BJ (cell line): ENCODE measurements around the gene FBLN5. TPM values are rescaled to one million over a fixed set of nuclear protein-coding genes. Genes with fewer than 3 reads are reported as not detected.
A peak's percentile ranks its signal among the peaks of the same experiment; 100 is the strongest.

Experiments
- CTCF ChIA-PET: fragments of 350-600 bp; formaldehyde crosslinking; extraction: SDS; loops from one replicate; lab custom pipeline; 2021; ENCODE audit warnings: antibody characterized with exemption, inconsistent platforms; lab: Yijun Ruan, JAX
- POLR2A ChIA-PET: fragments of 300-600 bp; sonication (Branson Sonifier 250); formaldehyde crosslinking; extraction: SDS; loops from one replicate; lab custom pipeline; 2021; ENCODE audit warnings: antibody characterized with exemption; lab: Charles Lee
- DNase-seq: peaks from one replicate; pipeline ENCODE4 v3.0.0-alpha.2; 2011; ENCODE audit warnings: low read depth
- H3K27me3 ChIP-seq: 2 replicates; pipeline ENCODE4 v1.6.0; 2011; ENCODE audit warnings: low read length; ENCODE audit not compliant: control insufficient read depth, insufficient read depth
- H3K36me3 ChIP-seq: 2 replicates; pipeline ENCODE4 v1.5.1; 2011; ENCODE audit warnings: low read length; ENCODE audit not compliant: control insufficient read depth, insufficient read depth
- H3K4me3 ChIP-seq: 2 replicates; pipeline ENCODE4 v1.5.1; 2011; ENCODE audit warnings: low read depth, mild to moderate bottlenecking, control low read depth, low read length
- polyA plus RNA-seq: library from polyadenylated mRNA; depleted of rRNA; stranded (reverse); fragments of >200 nt; gene quantifications from 2 replicates; pipeline ENCODE4 v1.2.3, GENCODE V29; 2011
- TF ChIP-seq, protein P1 (sequence below): IDR thresholded peaks from 2 replicates; pipeline ENCODE4 v1.5.1; 2011; ENCODE audit warnings: low read depth, mild to moderate bottlenecking, control low read depth, inconsistent platforms, low read length, moderate library complexity; ENCODE audit not compliant: insufficient read depth

FBLN5 gene
- polyA plus RNA-seq, 1 experiment: 158 TPM

DNA sequence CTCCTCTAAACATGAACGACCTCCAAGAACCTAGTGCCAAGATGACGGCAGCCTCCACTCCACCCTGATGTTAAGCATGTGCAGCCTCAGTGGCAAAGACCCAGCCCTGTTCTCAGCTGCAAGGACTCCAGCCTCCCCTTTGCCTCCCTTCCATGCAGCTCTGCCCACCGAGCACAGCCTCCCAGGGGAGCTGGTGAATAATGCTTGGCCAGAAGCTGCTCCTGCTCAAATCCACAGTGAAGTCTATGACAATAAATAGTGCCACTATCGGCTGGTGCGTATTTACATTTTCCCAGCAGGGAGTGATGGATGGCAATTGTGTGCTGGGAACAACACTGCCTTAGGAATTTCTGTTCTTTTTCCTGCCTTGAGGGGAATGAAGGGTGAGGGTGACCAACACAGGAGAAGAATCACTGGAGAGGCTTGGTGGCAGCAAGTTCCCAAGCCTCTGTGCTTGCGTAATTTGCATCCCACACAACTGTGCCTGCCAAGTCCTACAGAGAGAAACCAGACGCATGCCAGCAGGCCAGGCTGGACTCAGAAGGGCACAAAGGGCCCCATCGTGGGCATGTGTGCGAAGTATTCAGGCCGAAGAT, 50.3 kb downstream of the FBLN5 start:
- POLR2A ChIA-PET: no interaction called here
- Histone ChIP-seq H3K27me3 (no peaks in the 10 kb centered on the region), H3K4me3 (no peak overlapping the region), H3K36me3 (peaks cover 5% of the 10 kb centered on the region; the same call in 1 of the 2 replicates)
- TF ChIP-seq, protein P1, sequence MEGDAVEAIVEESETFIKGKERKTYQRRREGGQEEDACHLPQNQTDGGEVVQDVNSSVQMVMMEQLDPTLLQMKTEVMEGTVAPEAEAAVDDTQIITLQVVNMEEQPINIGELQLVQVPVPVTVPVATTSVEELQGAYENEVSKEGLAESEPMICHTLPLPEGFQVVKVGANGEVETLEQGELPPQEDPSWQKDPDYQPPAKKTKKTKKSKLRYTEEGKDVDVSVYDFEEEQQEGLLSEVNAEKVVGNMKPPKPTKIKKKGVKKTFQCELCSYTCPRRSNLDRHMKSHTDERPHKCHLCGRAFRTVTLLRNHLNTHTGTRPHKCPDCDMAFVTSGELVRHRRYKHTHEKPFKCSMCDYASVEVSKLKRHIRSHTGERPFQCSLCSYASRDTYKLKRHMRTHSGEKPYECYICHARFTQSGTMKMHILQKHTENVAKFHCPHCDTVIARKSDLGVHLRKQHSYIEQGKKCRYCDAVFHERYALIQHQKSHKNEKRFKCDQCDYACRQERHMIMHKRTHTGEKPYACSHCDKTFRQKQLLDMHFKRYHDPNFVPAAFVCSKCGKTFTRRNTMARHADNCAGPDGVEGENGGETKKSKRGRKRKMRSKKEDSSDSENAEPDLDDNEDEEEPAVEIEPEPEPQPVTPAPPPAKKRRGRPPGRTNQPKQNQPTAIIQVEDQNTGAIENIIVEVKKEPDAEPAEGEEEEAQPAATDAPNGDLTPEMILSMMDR: no peak
- peak; percentile 42 for DNase-seq
- CTCF ChIA-PET: interaction anchor here (0.6 kb wide), 1 partner anchor 12 kb away, joined by 3 read pairs; no protein-coding TSS in a partner anchor

DNA sequence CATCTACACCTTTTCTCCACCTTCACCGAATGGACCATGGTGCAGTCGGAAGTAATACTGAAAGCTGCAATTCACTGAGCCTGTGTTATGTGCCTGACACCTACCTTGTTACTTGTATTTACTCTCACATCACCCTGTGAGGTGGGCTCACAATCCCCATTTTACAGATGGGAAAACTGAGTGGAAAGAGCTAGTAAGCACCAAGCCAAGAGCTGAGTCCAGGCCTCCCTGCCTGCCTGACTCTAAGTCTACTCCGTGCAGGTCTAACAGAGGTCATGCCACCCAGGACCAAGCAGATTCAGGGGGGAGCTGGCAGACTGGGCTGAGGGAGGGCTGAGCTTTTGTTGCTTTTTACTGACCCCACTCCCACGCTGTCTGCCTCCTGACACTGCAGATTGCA, 51.1 kb downstream of the FBLN5 start:
- TF ChIP-seq, protein P1: no peak
- no peak for DNase-seq
- H3K36me3 ChIP-seq: peaks cover 5% of the 10 kb centered on the region; the same call in 1 of the 2 replicates
- ChIA-PET CTCF (no interaction called here), POLR2A (no interaction called here)
- no peak overlapping the region for H3K4me3 ChIP-seq
- no peaks in the 10 kb centered on the region for H3K27me3 ChIP-seq

DNA sequence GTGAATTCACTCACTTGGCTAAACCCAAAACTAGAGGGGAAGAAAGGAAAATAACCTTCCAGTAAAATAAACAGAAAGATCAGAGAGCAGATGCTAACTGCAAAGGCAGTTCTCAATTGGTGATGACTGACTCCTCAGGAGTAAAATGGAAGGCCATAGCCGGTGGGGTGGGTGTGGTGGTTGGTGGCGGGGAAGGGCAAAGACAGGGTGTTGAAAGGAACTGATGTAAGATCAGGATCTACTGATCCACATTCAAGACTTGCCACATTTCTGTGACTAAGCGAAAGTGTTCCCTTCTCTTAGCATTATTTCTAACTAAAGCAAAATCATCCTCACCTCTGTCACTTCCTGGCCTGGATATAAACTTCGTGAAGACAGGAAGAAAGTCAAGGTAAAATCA, 53.8 kb downstream of the FBLN5 start:
- DNase-seq: no peak
- H3K27me3 ChIP-seq: no peaks in the 10 kb centered on the region
- TF ChIP-seq, protein P1: no peak
- H3K4me3 ChIP-seq: no peak overlapping the region
- H3K36me3 ChIP-seq: peaks cover 26% of the 10 kb centered on the region
- ChIA-PET CTCF (interaction anchor here (0.7 to 1.5 kb wide), 3 partner anchors 11 to 27 kb away, joined by 3 to 7 read pairs (median 3); no protein-coding TSS in a partner anchor), POLR2A (no interaction called here)

DNA sequence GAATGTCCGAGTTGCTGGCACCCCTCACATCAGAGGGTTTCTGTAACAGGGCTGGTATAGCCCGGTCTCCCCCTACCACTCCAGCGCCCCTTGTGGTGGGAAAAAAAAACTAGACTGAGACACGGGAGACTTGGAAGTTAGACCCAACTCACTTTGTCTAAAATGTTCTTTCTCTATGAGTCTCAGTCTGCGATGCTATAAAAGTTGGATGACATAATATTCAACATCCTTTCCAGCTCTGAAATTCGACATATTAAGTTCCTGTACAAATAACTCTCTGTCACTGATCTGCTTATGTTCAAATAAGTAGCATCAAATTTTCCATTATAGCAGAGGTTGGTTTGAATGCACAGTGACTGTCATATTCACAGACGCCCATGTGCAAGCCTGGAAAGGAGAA, 54.5 kb downstream of the FBLN5 start:
- ChIA-PET POLR2A (no interaction called here), CTCF (interaction anchor here (0.7 to 2.0 kb wide), 6 partner anchors 10 to 26 kb away, joined by 3 to 7 read pairs (median 4); no protein-coding TSS in a partner anchor)
- TF ChIP-seq, protein P1: peak; percentile 44
- peaks cover 26% of the 10 kb centered on the region for H3K36me3 ChIP-seq
- H3K4me3 ChIP-seq: no peak overlapping the region
- no peaks in the 10 kb centered on the region for H3K27me3 ChIP-seq
- no peak for DNase-seq

DNA sequence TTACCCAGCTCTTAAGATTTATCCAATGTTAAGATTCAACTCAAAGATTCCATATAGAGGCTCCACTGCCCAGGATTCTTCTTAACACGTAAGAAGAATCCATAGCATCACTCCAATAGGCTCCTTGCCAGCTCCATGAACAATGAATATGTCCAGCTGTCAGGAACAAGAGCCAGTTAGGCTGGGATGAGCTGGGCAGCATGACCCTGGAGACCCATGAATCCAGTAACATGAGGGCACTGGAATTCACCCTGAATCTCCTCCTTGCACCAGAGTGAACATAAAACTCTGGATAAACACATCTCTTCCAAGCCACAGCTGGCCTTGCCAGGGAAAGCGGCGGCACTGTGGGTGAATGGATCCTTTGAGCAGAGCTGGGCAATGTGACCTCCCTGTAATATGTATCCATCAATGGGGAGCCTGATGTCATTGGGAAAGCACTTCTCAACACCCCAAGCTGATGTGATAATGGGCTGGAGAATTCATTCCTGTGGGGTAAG, 55.7 kb downstream of the FBLN5 start:
- H3K27me3 ChIP-seq: no peaks in the 10 kb centered on the region
- DNase-seq: no peak
- ChIA-PET CTCF (interaction anchor here (1.4 to 2.0 kb wide), 3 partner anchors 9 to 26 kb away, joined by 4 to 7 read pairs (median 5); no protein-coding TSS in a partner anchor), POLR2A (no interaction called here)
- H3K4me3 ChIP-seq: no peak overlapping the region
- TF ChIP-seq, protein P1: no peak
- peaks cover 29% of the 10 kb centered on the region for H3K36me3 ChIP-seq
